ENCODE results near the gene RHOJ. TPM values are rescaled to one million over a fixed set of nuclear protein-coding genes. Genes with fewer than 3 reads are reported as not detected.

Gene RHOJ
- total RNA-seq, 1 experiment from 2014 or later, result not detected

Other genes with a start within 250 kb of the RHOJ start
- gene KCNH5, start 159.0 kb upstream of the RHOJ start, total RNA-seq (2021; ENCODE audit: unreplicated experiment), result not detected
- not detected for gene GPHB5, start 114.5 kb downstream of the RHOJ start, total RNA-seq (2021; ENCODE audit: unreplicated experiment)